ENCODE results near the gene FAS.
A peak's percentile ranks its signal among the peaks of the same experiment; 100 is the strongest.

Gene FAS

GRCh38 chr10:88990384-88991160, at the start of gene FAS:
Gene FAS, plus strand, starts transcription at chr10:88990798. Its CDS starts 79 bp downstream, at chr10:88990877.
- peak; percentile 55 to 67 for DNase-seq (ENCODE audit: low read depth in 2 of 2)

- no peak for DNase-seq (ENCODE audit: low read depth in 2 of 2)
Measured at GRCh38 chr10:88941026-88941425, 49.6 kb upstream of the FAS start.

- no peak for DNase-seq (ENCODE audit: low read depth in 2 of 2)
Measured at GRCh38 chr10:88943778-88944177, 46.8 kb upstream of the FAS start.

GRCh38 chr10:88944813-88945212, 45.8 kb upstream of the FAS start:
- DNase-seq (ENCODE audit: low read depth in 2 of 2): no peak

- no peak for DNase-seq (ENCODE audit: low read depth in 2 of 2)
Measured at GRCh38 chr10:88946200-88946599, 44.4 kb upstream of the FAS start.

GRCh38 chr10:88946965-88947590, 43.5 kb upstream of the FAS start:
- no peak for DNase-seq (ENCODE audit: low read depth in 2 of 2)

- no peak for DNase-seq (ENCODE audit: low read depth in 2 of 2)
Measured at GRCh38 chr10:88949051-88949450, 41.5 kb upstream of the FAS start.

- no peak for DNase-seq (ENCODE audit: low read depth in 2 of 2)
Measured at GRCh38 chr10:88949912-88950837, 40.4 kb upstream of the FAS start.

GRCh38 chr10:88952647-88953111, 37.9 kb upstream of the FAS start, which contains the start of gene ACTA2:
Gene ACTA2, minus strand, starts transcription at chr10:88952773. Its CDS starts 3,843 bp downstream, at chr10:88948930.
- DNase-seq (ENCODE audit: low read depth in 2 of 2): no peak

GRCh38 chr10:88953662-88954061, 36.9 kb upstream of the FAS start:
- no peak for DNase-seq (ENCODE audit: low read depth in 2 of 2)

GRCh38 chr10:88954458-88955083, 36.0 kb upstream of the FAS start:
- DNase-seq (ENCODE audit: low read depth in 2 of 2): no peak

GRCh38 chr10:88957381-88957780, 33.2 kb upstream of the FAS start:
- no peak for DNase-seq (ENCODE audit: low read depth in 2 of 2)

- no peak for DNase-seq (ENCODE audit: low read depth in 2 of 2)
Measured at GRCh38 chr10:88958721-88959120, 31.9 kb upstream of the FAS start.

GRCh38 chr10:88960802-88961201, 29.8 kb upstream of the FAS start:
- no peak for DNase-seq (ENCODE audit: low read depth in 2 of 2)

GRCh38 chr10:88961266-88961665, 29.3 kb upstream of the FAS start:
- DNase-seq (ENCODE audit: low read depth in 2 of 2): no peak

GRCh38 chr10:88962336-88962735, 28.3 kb upstream of the FAS start:
- DNase-seq (ENCODE audit: low read depth in 2 of 2): no peak

- no peak for DNase-seq (ENCODE audit: low read depth in 2 of 2)
Measured at GRCh38 chr10:88963318-88963717, 27.3 kb upstream of the FAS start.

GRCh38 chr10:88964360-88964759, 26.2 kb upstream of the FAS start:
- no peak for DNase-seq (ENCODE audit: low read depth in 2 of 2)

- no peak for DNase-seq (ENCODE audit: low read depth in 2 of 2)
Measured at GRCh38 chr10:88964869-88965415, 25.7 kb upstream of the FAS start.

GRCh38 chr10:88966797-88967196, 23.8 kb upstream of the FAS start:
- no peak for DNase-seq (ENCODE audit: low read depth in 2 of 2)

- no peak for DNase-seq (ENCODE audit: low read depth in 2 of 2)
Measured at GRCh38 chr10:88968391-88968790, 22.2 kb upstream of the FAS start.

Data from activated CD8-positive, alpha-beta memory T cell treated with anti-CD3 and anti-CD28 coated beads for 4 hours (primary cell).